Measurements from ENCODE around the gene SDC3. TPM values are rescaled to one million over a fixed set of nuclear protein-coding genes. Genes with fewer than 3 reads are reported as not detected.

The SDC3 gene
- total and polyA plus RNA-seq, 12 donors: 13.1 to 57.7 (median 21.7) TPM

DNA sequence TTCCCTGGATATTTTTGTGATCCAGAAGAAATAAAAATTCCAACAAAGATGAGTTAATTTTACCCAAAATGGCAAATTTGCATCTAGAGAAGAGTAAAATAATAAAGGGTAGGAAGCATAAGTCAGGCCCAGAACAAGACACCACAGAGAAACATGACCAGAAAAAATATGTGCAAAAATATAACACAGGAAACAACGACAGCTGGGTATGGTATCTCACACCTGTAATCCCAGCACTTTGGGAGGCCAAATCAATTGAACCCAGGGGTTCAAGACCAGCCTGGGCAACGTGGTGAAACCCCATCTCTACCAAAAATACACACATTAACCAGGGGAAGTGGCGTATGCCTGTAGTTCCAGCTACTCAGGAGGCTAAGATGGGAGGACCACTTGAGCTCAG lies 39.7 kb upstream of the SDC3 start:
- H3K9me3 ChIP-seq: no peaks in the 10 kb centered on the region
- intact Hi-C loops (cut with DNase I): no loop called here
- H3K4me3 ChIP-seq: no peak overlapping the region
- DNase-seq: no peak
- H3K27ac ChIP-seq: no peak overlapping the region
- ATAC-seq: no peak
- no peaks in the 10 kb centered on the region for H3K27me3 ChIP-seq
- peaks cover 0 to 5% (median 0%) of the 10 kb centered on the region in 9 donors for H3K4me1 ChIP-seq
- TF ChIP-seq, protein P1, sequence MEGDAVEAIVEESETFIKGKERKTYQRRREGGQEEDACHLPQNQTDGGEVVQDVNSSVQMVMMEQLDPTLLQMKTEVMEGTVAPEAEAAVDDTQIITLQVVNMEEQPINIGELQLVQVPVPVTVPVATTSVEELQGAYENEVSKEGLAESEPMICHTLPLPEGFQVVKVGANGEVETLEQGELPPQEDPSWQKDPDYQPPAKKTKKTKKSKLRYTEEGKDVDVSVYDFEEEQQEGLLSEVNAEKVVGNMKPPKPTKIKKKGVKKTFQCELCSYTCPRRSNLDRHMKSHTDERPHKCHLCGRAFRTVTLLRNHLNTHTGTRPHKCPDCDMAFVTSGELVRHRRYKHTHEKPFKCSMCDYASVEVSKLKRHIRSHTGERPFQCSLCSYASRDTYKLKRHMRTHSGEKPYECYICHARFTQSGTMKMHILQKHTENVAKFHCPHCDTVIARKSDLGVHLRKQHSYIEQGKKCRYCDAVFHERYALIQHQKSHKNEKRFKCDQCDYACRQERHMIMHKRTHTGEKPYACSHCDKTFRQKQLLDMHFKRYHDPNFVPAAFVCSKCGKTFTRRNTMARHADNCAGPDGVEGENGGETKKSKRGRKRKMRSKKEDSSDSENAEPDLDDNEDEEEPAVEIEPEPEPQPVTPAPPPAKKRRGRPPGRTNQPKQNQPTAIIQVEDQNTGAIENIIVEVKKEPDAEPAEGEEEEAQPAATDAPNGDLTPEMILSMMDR (IDR thresholded peaks at IDR 0.05): no peak
- 90 to 94% methylated on average over 3 of the region's 3 CpGs for WGBS, 2 donors
- peaks cover 0 to 95% (median 55%) of the 10 kb centered on the region in 9 donors for H3K36me3 ChIP-seq

GRCh38 chr1:30947212-30947611 lies 38.7 kb upstream of the SDC3 start:
- TF ChIP-seq, protein P1 (IDR thresholded peaks at IDR 0.05): no peak
- H3K9me3 ChIP-seq: no peaks in the 10 kb centered on the region
- H3K4me3 ChIP-seq: no peak overlapping the region
- no peak overlapping the region for H3K27ac ChIP-seq
- H3K4me1 ChIP-seq: peaks cover 0 to 12% (median 0%) of the 10 kb centered on the region in 9 donors
- H3K27me3 ChIP-seq: no peaks in the 10 kb centered on the region
- DNase-seq: no peak
- peaks cover 0 to 96% (median 56%) of the 10 kb centered on the region in 9 donors for H3K36me3 ChIP-seq
- no peak for ATAC-seq
- intact Hi-C loops (cut with DNase I): no loop called here

- peak in 1 of 8 donors; percentile 31 for ATAC-seq
- DNase-seq: no peak
- peaks cover 0 to 100% (median 50%) of the 10 kb centered on the region in 9 donors for H3K36me3 ChIP-seq
- intact Hi-C loops (cut with DNase I): no loop called here
- no peaks in the 10 kb centered on the region for H3K9me3 ChIP-seq
- H3K4me3 ChIP-seq: no peak overlapping the region
- H3K27me3 ChIP-seq: no peaks in the 10 kb centered on the region
- TF ChIP-seq, protein P1 (IDR thresholded peaks at IDR 0.05): no peak
- no peak overlapping the region for H3K27ac ChIP-seq
- peaks cover 0 to 9% (median 0%) of the 10 kb centered on the region in 9 donors for H3K4me1 ChIP-seq
- 84 to 88% methylated on average over 7 of the region's 7 CpGs for WGBS, 2 donors
These were observed 33.9 kb upstream of the SDC3 start for GRCh38 chr1:30942326-30942963.

- ATAC-seq: no peak
- intact Hi-C loops (cut with DNase I): no loop called here
- Histone ChIP-seq H3K9me3 (no peaks in the 10 kb centered on the region), H3K4me3 (no peak overlapping the region), H3K27me3 (no peaks in the 10 kb centered on the region), H3K27ac (no peak overlapping the region), H3K4me1 (peaks cover 0 to 9% (median 0%) of the 10 kb centered on the region in 9 donors), H3K36me3 (peaks cover 0 to 96% (median 63%) of the 10 kb centered on the region in 9 donors)
- no peak for DNase-seq
- TF ChIP-seq, protein P1 (IDR thresholded peaks at IDR 0.05): no peak
These were observed 32.0 kb upstream of the SDC3 start for GRCh38 chr1:30940541-30940940.
